SK-N-SH treated with all-trans-retinoic acid at 6 μM for 48 hours (cell line): ENCODE measurements around the gene CCDC88C.

Experiments used
- ARNTL ChIP-seq: fragments of 450-650 bp; formaldehyde crosslinking; IDR thresholded peaks from 2 replicates; pipeline ENCODE4 v1.5.0; 2020; ENCODE audit warnings: low read depth, mild to moderate bottlenecking, moderate library complexity, borderline replicate concordance
- CREB5 ChIP-seq: fragments of 250-450 bp; sonication (Bioruptor Pico); IDR thresholded peaks from 2 replicates; pipeline ENCODE4 v1.5.1; 2020; ENCODE audit warnings: low read depth, mild to moderate bottlenecking, moderate library complexity
- CSDC2 ChIP-seq: fragments of 250-450 bp; sonication (Bioruptor Pico); IDR thresholded peaks from 2 replicates; pipeline ENCODE4 v1.5.0; 2020; ENCODE audit warnings: mild to moderate bottlenecking, moderate library complexity
- ESRRG ChIP-seq: fragments of 250-450 bp; sonication (Bioruptor Pico); IDR thresholded peaks from 2 replicates; pipeline ENCODE4 v1.6.1; 2021; ENCODE audit warnings: mild to moderate bottlenecking
- OSR1 ChIP-seq: fragments of 250-450 bp; sonication (Bioruptor Pico); IDR thresholded peaks from 2 replicates; pipeline ENCODE4 v1.8.0; 2022; ENCODE audit warnings: moderate library complexity, mild to moderate bottlenecking, inconsistent platforms
- PATZ1 ChIP-seq: fragments of 250-450 bp; sonication (Bioruptor Pico); IDR thresholded peaks from 2 replicates; pipeline ENCODE4 v1.8.0; 2020; ENCODE audit warnings: mild to moderate bottlenecking, moderate library complexity, borderline replicate concordance
- RARB ChIP-seq: fragments of 250-450 bp; sonication (Bioruptor Pico); IDR thresholded peaks from 2 replicates; pipeline ENCODE4 v1.8.0; 2021; ENCODE audit warnings: mild to moderate bottlenecking, moderate library complexity
- TSHZ2 ChIP-seq: fragments of 250-450 bp; sonication (Bioruptor Pico); IDR thresholded peaks from 2 replicates; pipeline ENCODE4 v1.5.0; 2020; ENCODE audit warnings: mild to moderate bottlenecking, moderate library complexity
- ZC3H10 ChIP-seq: fragments of 250-450 bp; sonication (Bioruptor Pico); IDR thresholded peaks from 2 replicates; pipeline ENCODE4 v1.5.1; 2021; ENCODE audit warnings: mild to moderate bottlenecking, moderate library complexity
- ZFP3 ChIP-seq: fragments of 250-450 bp; sonication (Bioruptor Pico); IDR thresholded peaks from 2 replicates; pipeline ENCODE4 v1.5.0; 2020; ENCODE audit warnings: mild to moderate bottlenecking, moderate library complexity
- ZFP30 ChIP-seq: fragments of 450-650 bp; formaldehyde crosslinking; IDR thresholded peaks from 2 replicates; pipeline ENCODE4 v1.5.0; 2022; ENCODE audit warnings: mild to moderate bottlenecking, moderate library complexity
- ZNF565 ChIP-seq: fragments of 450-650 bp; formaldehyde crosslinking; conservative IDR thresholded peaks from 2 replicates; pipeline ENCODE4 v1.5.0; 2020; ENCODE audit warnings: low read depth, mild to moderate bottlenecking, moderate library complexity
- ZNF70 ChIP-seq: fragments of 450-650 bp; formaldehyde crosslinking; IDR thresholded peaks from 2 replicates; pipeline ENCODE4 v1.5.0; 2020; ENCODE audit warnings: mild to moderate bottlenecking, moderate library complexity

GRCh38 chr14:91271639-91272038 lies 146.0 kb downstream of the CCDC88C start:
- TF ChIP-seq ZNF565 (CRISPR knock-in tag) (no peak), ZFP30 (CRISPR knock-in tag) (no peak), ZC3H10 (CRISPR knock-in tag) (no peak), OSR1 (CRISPR knock-in tag) (no peak), TSHZ2 (CRISPR knock-in tag) (no peak), ESRRG (no peak), RARB (CRISPR knock-in tag) (no peak), CREB5 (CRISPR knock-in tag) (no peak), ZNF70 (CRISPR knock-in tag) (no peak), PATZ1 (no peak), ZFP3 (no peak), CSDC2 (CRISPR knock-in tag) (no peak), ARNTL (CRISPR knock-in tag) (no peak)
